GM12878 (cell line): Measurements from ENCODE around the gene IL5. TPM values are rescaled to one million over a fixed set of nuclear protein-coding genes. Genes with fewer than 3 reads are reported as not detected.

ENCODE experiments used
- CBX3 ChIP-seq: fragments of 200-600 bp; sonication (generic); IDR thresholded peaks from 2 replicates; pipeline ENCODE4 v1.6.1; 2016; ENCODE audit warnings: low read depth, borderline replicate concordance
- CREM ChIP-seq: IDR thresholded peaks from 2 replicates; pipeline ENCODE4 v1.6.1; 2014; ENCODE audit warnings: antibody characterized with exemption, low read depth
- EED ChIP-seq: sonication (generic); IDR thresholded peaks from 2 replicates; pipeline ENCODE4 v1.6.1; 2016; ENCODE audit warnings: antibody characterized with exemption, low read depth
- ESRRA ChIP-seq: IDR thresholded peaks from 2 replicates; pipeline ENCODE4 v1.6.1; 2012; ENCODE audit warnings: mild to moderate bottlenecking, low read length, improper control_type of control experiment
- FOS ChIP-seq: IDR thresholded peaks from 3 replicates; pipeline ENCODE4 v1.6.1; 2011; ENCODE audit warnings: borderline replicate concordance; ENCODE audit not compliant: insufficient read length; ENCODE audit errors: extremely low read depth
- HCFC1 ChIP-seq: fragments of 150-350 bp; IDR thresholded peaks from 2 replicates; pipeline ENCODE4 v1.6.1; 2014; ENCODE audit warnings: low read length
- KAT2A ChIP-seq: conservative IDR thresholded peaks from 2 replicates; pipeline ENCODE4 v1.6.1; 2011; ENCODE audit warnings: low read depth, low read length; ENCODE audit not compliant: control insufficient read depth
- NFYB ChIP-seq: IDR thresholded peaks from 2 replicates; pipeline ENCODE4 v1.6.1; 2011; ENCODE audit warnings: low read depth, mild to moderate bottlenecking, low read length, improper control_type of control experiment, moderate library complexity; ENCODE audit not compliant: insufficient read depth
- NR2F1 ChIP-seq: fragments of 450-650 bp; conservative IDR thresholded peaks from 2 replicates; pipeline ENCODE4 v1.6.1; 2017; ENCODE audit warnings: mild to moderate bottlenecking
- POLR2AphosphoS2 ChIP-seq: IDR thresholded peaks from 2 replicates; pipeline ENCODE4 v1.6.1; 2011; ENCODE audit warnings: low read depth, mild to moderate bottlenecking, low read length, improper control_type of control experiment, moderate library complexity
- RBBP5 ChIP-seq: fragments of 200-600 bp; sonication (generic); conservative IDR thresholded peaks from 2 replicates; pipeline ENCODE4 v1.6.1; 2016
- SMARCA5 ChIP-seq: fragments of 450-650 bp; IDR thresholded peaks from 2 replicates; pipeline ENCODE4 v1.6.1; 2017; ENCODE audit warnings: mild to moderate bottlenecking
- SP1 ChIP-seq: IDR thresholded peaks from one replicate; pipeline ENCODE4 v1.6.1; 2011; ENCODE audit warnings: low read depth, low read length
- YBX1 ChIP-seq: fragments of 450-650 bp; IDR thresholded peaks from 2 replicates; pipeline ENCODE4 v1.6.1; 2016; ENCODE audit warnings: antibody characterized with exemption
- ZSCAN29 ChIP-seq: fragments of 450-650 bp; IDR thresholded peaks from 2 replicates; pipeline ENCODE4 v1.6.1; 2017; ENCODE audit warnings: mild to moderate bottlenecking, moderate library complexity
- polyA plus RNA-seq, 11 experiments: library from polyadenylated mRNA; depleted of rRNA in 4 of 11; unstranded in 6 of 11; stranded (reverse) in 5 of 11; fragments of >200 nt; fragmentation: Nextera tagmentation in 4 of 11; fragmentation: Illumina TruSeq in 1 of 11; extraction: Ambion mirVana in 4 of 11; extraction: Trizol in 1 of 11; gene quantifications; 1 replicate in 1 of 11; 2 replicates in 10 of 11; pipeline versions ENCODE4 v1.2.1 to v1.2.3, GENCODE V29; 2011 to 2016; ENCODE audit warnings: inconsistent platforms in 2 of 11, missing spikeins in 2 of 11, low read depth in 1 of 11
- total RNA-seq, 4 experiments: library from RNA; depleted of rRNA in 3 of 4; stranded (reverse); fragments of >200 nt in 3 of 4; fragmentation: Illumina TruSeq in 1 of 4; extraction: Trizol in 1 of 4; gene quantifications; 2 replicates each; pipeline versions ENCODE4 v1.2.1 to v1.2.3, GENCODE V29; 2013 to 2021
- TF ChIP-seq, protein P1 (sequence below): fragments of 450-650 bp; conservative IDR thresholded peaks from 2 replicates; pipeline ENCODE4 v1.6.1; 2017; ENCODE audit warnings: mild to moderate bottlenecking, moderate library complexity
- TF ChIP-seq, protein P2 (sequence below): fragments of 450-650 bp; IDR thresholded peaks from 2 replicates; pipeline ENCODE4 v1.6.1; 2017; ENCODE audit warnings: mild to moderate bottlenecking, moderate library complexity

Gene IL5
- total and polyA plus RNA-seq, 10 of the 15 experiments (the other 5 are each of a cell fraction or from before 2014, with no cell fraction given) = not detected

GRCh38 chr5:132556763-132557477 lies 13.6 kb upstream of the IL5 start, which contains the start of gene RAD50 (continued):
- TF ChIP-seq, protein P1, sequence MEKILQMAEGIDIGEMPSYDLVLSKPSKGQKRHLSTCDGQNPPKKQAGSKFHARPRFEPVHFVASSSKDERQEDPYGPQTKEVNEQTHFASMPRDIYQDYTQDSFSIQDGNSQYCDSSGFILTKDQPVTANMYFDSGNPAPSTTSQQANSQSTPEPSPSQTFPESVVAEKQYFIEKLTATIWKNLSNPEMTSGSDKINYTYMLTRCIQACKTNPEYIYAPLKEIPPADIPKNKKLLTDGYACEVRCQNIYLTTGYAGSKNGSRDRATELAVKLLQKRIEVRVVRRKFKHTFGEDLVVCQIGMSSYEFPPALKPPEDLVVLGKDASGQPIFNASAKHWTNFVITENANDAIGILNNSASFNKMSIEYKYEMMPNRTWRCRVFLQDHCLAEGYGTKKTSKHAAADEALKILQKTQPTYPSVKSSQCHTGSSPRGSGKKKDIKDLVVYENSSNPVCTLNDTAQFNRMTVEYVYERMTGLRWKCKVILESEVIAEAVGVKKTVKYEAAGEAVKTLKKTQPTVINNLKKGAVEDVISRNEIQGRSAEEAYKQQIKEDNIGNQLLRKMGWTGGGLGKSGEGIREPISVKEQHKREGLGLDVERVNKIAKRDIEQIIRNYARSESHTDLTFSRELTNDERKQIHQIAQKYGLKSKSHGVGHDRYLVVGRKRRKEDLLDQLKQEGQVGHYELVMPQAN = peak; percentile 86
- TF ChIP-seq NFYB (0 out of 2 replicates have a peak, but pooled peaks have one; percentile 2), YBX1 (no peak), POLR2AphosphoS2 (peak; percentile 82; the same call in 1 of the 2 replicates), SP1 (peak; percentile 52), ESRRA (0 out of 2 replicates have a peak, but pooled peaks have one; percentile 39), RBBP5 (no peak), KAT2A (no peak), CBX3 (no peak), ZSCAN29 (no peak), NR2F1 (peak; percentile 92), SMARCA5 (no peak), FOS (no peak), EED (peak; percentile 83), HCFC1 (peak; percentile 61), CREM (peak; percentile 42; the same call in 1 of the 2 replicates)
- TF ChIP-seq, protein P2, sequence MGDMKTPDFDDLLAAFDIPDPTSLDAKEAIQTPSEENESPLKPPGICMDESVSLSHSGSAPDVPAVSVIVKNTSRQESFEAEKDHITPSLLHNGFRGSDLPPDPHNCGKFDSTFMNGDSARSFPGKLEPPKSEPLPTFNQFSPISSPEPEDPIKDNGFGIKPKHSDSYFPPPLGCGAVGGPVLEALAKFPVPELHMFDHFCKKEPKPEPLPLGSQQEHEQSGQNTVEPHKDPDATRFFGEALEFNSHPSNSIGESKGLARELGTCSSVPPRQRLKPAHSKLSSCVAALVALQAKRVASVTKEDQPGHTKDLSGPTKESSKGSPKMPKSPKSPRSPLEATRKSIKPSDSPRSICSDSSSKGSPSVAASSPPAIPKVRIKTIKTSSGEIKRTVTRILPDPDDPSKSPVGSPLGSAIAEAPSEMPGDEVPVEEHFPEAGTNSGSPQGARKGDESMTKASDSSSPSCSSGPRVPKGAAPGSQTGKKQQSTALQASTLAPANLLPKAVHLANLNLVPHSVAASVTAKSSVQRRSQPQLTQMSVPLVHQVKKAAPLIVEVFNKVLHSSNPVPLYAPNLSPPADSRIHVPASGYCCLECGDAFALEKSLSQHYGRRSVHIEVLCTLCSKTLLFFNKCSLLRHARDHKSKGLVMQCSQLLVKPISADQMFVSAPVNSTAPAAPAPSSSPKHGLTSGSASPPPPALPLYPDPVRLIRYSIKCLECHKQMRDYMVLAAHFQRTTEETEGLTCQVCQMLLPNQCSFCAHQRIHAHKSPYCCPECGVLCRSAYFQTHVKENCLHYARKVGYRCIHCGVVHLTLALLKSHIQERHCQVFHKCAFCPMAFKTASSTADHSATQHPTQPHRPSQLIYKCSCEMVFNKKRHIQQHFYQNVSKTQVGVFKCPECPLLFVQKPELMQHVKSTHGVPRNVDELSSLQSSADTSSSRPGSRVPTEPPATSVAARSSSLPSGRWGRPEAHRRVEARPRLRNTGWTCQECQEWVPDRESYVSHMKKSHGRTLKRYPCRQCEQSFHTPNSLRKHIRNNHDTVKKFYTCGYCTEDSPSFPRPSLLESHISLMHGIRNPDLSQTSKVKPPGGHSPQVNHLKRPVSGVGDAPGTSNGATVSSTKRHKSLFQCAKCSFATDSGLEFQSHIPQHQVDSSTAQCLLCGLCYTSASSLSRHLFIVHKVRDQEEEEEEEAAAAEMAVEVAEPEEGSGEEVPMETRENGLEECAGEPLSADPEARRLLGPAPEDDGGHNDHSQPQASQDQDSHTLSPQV = no peak
